RWPE2 (cell line): ENCODE measurements around the gene PTH2.
A peak's percentile ranks its signal among the peaks of the same experiment; 100 is the strongest.

ENCODE experiments used
- ATAC-seq: fragments of 200-7000 bp; cut with Tn5 transposase; 3 replicates; pipeline ENCODE4 v1.9.1; 2021; ENCODE audit warnings: low read depth
- DNase-seq: peaks from one replicate; pipeline ENCODE4 v3.0.0-alpha.2; 2020; ENCODE audit warnings: low spot score
- H3K27ac ChIP-seq: fragments of 450-650 bp; 2 replicates; pipeline ENCODE4 v1.5.1; 2017; ENCODE audit warnings: mild to moderate bottlenecking; ENCODE audit not compliant: poor library complexity, severe bottlenecking
- H3K27me3 ChIP-seq: fragments of 250-450 bp; sonication (Bioruptor Pico); 2 replicates; pipeline ENCODE4 v1.5.1; 2021; ENCODE audit warnings: mild to moderate bottlenecking, moderate library complexity; ENCODE audit not compliant: insufficient read depth, poor library complexity, severe bottlenecking
- H3K36me3 ChIP-seq: fragments of 250-450 bp; sonication (Bioruptor Pico); 2 replicates; pipeline ENCODE4 v1.5.1; 2020; ENCODE audit warnings: low read depth, mild to moderate bottlenecking, moderate library complexity
- H3K4me1 ChIP-seq: fragments of 250-450 bp; sonication (Bioruptor Pico); 2 replicates; pipeline ENCODE4 v1.5.1; 2021; ENCODE audit warnings: mild to moderate bottlenecking, moderate library complexity; ENCODE audit not compliant: insufficient read depth, poor library complexity, severe bottlenecking
- H3K4me3 ChIP-seq: fragments of 250-450 bp; sonication (Bioruptor Pico); 2 replicates; pipeline ENCODE4 v1.5.1; 2021; ENCODE audit warnings: mild to moderate bottlenecking, moderate library complexity; ENCODE audit not compliant: severe bottlenecking
- H3K9me3 ChIP-seq: fragments of 250-450 bp; sonication (Bioruptor Pico); 2 replicates; pipeline ENCODE4 v1.5.1; 2021; ENCODE audit warnings: mild to moderate bottlenecking, moderate library complexity; ENCODE audit not compliant: severe bottlenecking
- CTCF ChIP-seq: fragments of 450-650 bp; IDR thresholded peaks from one replicate; pipeline ENCODE4 v1.5.1; 2017; ENCODE audit warnings: mild to moderate bottlenecking, moderate library complexity; ENCODE audit not compliant: poor library complexity, severe bottlenecking

Gene PTH2

DNA sequence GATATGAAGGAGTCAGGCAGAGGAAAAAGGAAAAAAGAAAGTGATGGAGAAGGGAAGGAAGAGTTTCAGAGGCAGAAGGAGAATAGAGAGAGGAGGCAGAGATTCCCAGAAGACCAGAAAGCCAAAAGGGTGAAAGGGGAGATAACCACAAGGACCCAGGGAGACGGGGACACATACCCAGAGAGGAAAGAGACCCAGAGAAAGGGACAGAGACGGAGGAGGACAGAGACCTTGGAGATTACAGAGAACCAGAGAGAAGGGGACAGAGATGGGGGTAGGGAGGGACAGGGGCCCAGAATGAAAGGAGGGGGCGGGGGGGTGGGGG lies 1.4 kb downstream of the PTH2 start:
- DNase-seq, result no peak
- Histone ChIP-seq H3K36me3 (no peaks in the 10 kb centered on the region), H3K27ac (no peak overlapping the region), H3K9me3 (no peaks in the 10 kb centered on the region), H3K4me1 (no peaks in the 10 kb centered on the region), H3K4me3 (no peak overlapping the region), H3K27me3 (peaks cover 88% of the 10 kb centered on the region)
- TF ChIP-seq CTCF, result no peak
- ATAC-seq, result no peak

GRCh38 chr19:49421039-49421877 lies 2.0 kb downstream of the PTH2 start:
- peaks cover 82% of the 10 kb centered on the region for H3K27me3 ChIP-seq
- no peak for TF ChIP-seq CTCF
- DNase-seq, result no peak
- ATAC-seq, result peak; percentile 62
- no peaks in the 10 kb centered on the region for H3K36me3 ChIP-seq
- H3K9me3 ChIP-seq, result no peaks in the 10 kb centered on the region
- no peak overlapping the region for H3K27ac ChIP-seq
- H3K4me1 ChIP-seq, result no peaks in the 10 kb centered on the region
- H3K4me3 ChIP-seq, result peak overlapping the region; percentile 15

DNA sequence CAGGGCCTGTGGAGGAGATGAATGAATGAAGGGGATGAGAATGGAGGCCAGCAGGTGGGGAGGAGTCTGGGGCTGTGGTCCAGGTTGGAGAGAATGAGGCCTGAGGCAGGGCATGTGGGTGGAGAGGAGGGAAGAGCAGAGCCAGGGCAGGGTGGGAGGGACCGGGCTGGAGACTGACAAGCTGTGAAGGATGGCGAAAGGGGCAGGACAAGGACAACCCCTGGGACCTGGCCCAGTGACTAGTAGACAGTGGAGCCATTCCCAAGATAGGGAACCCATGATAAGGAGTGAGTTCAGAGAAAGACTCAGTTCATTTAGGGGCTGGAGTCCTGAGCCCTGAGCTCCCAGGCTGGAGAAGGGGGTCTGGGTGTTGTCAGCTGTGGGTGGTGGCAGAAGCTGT lies 3.0 kb downstream of the PTH2 start:
- ATAC-seq (no peak), DNase-seq (no peak)
- Histone ChIP-seq H3K4me1 (no peaks in the 10 kb centered on the region), H3K4me3 (no peak overlapping the region), H3K27ac (no peak overlapping the region), H3K27me3 (peaks cover 72% of the 10 kb centered on the region), H3K36me3 (no peaks in the 10 kb centered on the region), H3K9me3 (no peaks in the 10 kb centered on the region)
- no peak for TF ChIP-seq CTCF

GRCh38 chr19:49419173-49419572 lies 4.1 kb downstream of the PTH2 start:
- Histone ChIP-seq H3K9me3 (no peaks in the 10 kb centered on the region), H3K4me1 (no peaks in the 10 kb centered on the region), H3K27ac (no peak overlapping the region), H3K4me3 (no peak overlapping the region), H3K36me3 (no peaks in the 10 kb centered on the region), H3K27me3 (peaks cover 61% of the 10 kb centered on the region)
- DNase-seq, result no peak
- TF ChIP-seq CTCF, result no peak
- no peak for ATAC-seq

DNA sequence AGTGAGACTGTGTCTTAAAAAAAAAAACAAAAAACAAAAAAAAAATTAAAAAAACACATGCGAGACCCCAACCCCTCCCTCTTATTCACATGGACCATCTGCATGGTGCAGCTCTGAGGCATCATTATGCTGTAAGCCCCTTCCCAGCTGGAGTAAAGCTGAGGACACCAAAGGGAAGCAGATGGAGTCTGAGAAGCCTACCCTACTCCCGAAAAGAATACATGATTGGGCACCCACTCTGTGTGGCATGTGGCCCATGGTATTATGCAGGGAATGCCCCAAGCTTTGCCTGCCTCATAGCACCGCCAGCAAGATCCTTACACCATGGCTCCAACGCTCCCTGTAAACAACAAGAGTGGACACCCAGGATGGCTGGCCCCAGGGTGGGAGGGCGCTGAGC lies 4.7 kb downstream of the PTH2 start:
- H3K4me3 ChIP-seq, result no peak overlapping the region
- no peak for TF ChIP-seq CTCF
- no peak overlapping the region for H3K27ac ChIP-seq
- ATAC-seq (no peak), DNase-seq (no peak)
- H3K36me3 ChIP-seq, result no peaks in the 10 kb centered on the region
- H3K4me1 ChIP-seq, result no peaks in the 10 kb centered on the region
- no peaks in the 10 kb centered on the region for H3K9me3 ChIP-seq
- H3K27me3 ChIP-seq, result peaks cover 55% of the 10 kb centered on the region
